B cell (primary cell): ENCODE measurements around the gene PARD3B. TPM values are rescaled to one million over a fixed set of nuclear protein-coding genes. Genes with fewer than 3 reads are reported as not detected.

Source experiments
- ATAC-seq: fragments of 200-7000 bp; cut with Tn5 transposase; one replicate; pipeline ENCODE4 v1.10.0; 2021; ENCODE audit warnings: low read depth, mild to moderate bottlenecking, moderate number of reproducible peaks, moderate library complexity
- CTCF ChIA-PET: fragments of 350-600 bp; sonication (Branson Sonifier 250); formaldehyde crosslinking; loops from one replicate; lab custom pipeline; 2021; ENCODE audit warnings: antibody characterized with exemption, inconsistent platforms; lab: Charles Lee
- POLR2A ChIA-PET: fragments of 350-600 bp; sonication (Branson Sonifier 250); formaldehyde crosslinking; loops from one replicate; lab custom pipeline; 2021; ENCODE audit warnings: antibody characterized with exemption; lab: Charles Lee
- DNase-seq: peaks from one replicate; pipeline ENCODE4 v3.0.0; 2013
- H2AFZ ChIP-seq: 2 replicates; pipeline ENCODE4 v1.6.1; 2012; ENCODE audit warnings: mild to moderate bottlenecking, low read depth, low read length; ENCODE audit not compliant: insufficient read depth, poor library complexity, severe bottlenecking
- H3K27ac ChIP-seq, 2 donors: 1 replicate in 1 of 2; 2 replicates in 1 of 2; pipeline ENCODE4 v1.5.1; 2012 to 2013; ENCODE audit warnings: low read length in 2 of 2, mild to moderate bottlenecking in 2 of 2, moderate library complexity in 1 of 2
- H3K27me3 ChIP-seq, 4 experiments: fragments of 200-600 bp in 1 of 4; sonication (generic) in 1 of 4; replicated peaks in 1 of 4; 1 replicate in 2 of 4; 2 replicates in 2 of 4; pipeline versions ENCODE4 v1.6.1 to v1.7.0; 2013 to 2016; ENCODE audit warnings: low read length in 3 of 4, mild to moderate bottlenecking in 2 of 4, mixed read lengths in 1 of 4, moderate library complexity in 1 of 4; ENCODE audit not compliant: insufficient read depth in 4 of 4, control insufficient read depth in 3 of 4; ENCODE audit errors: control extremely low read depth in 1 of 4
- H3K36me3 ChIP-seq, 2 experiments: replicated peaks in 1 of 2; 1 replicate in 1 of 2; 2 replicates in 1 of 2; pipeline versions ENCODE4 v1.6.1 to v1.7.1; 2013; ENCODE audit warnings: low read length in 1 of 2; ENCODE audit not compliant: insufficient read depth in 2 of 2, control insufficient read depth in 1 of 2; ENCODE audit errors: control extremely low read depth in 1 of 2, extremely low read depth in 1 of 2
- H3K4me1 ChIP-seq, 2 donors: fragments of 200-600 bp in 1 of 2; sonication (generic) in 1 of 2; 1 replicate in 1 of 2; 2 replicates in 1 of 2; pipeline versions ENCODE4 v1.5.1 to v1.6.1; 2013 to 2017; ENCODE audit warnings: low read length in 2 of 2; ENCODE audit not compliant: control insufficient read depth in 2 of 2, insufficient read depth in 2 of 2
- H3K4me2 ChIP-seq: replicated peaks from 2 replicates; pipeline ENCODE3; 2012; ENCODE audit warnings: mild to moderate bottlenecking, low read depth, low read length; ENCODE audit not compliant: poor library complexity, severe bottlenecking
- H3K4me3 ChIP-seq, 5 experiments: fragments of 200-600 bp in 1 of 5; sonication (generic) in 1 of 5; 1 replicate in 3 of 5; 2 replicates in 2 of 5; pipeline versions ENCODE4 v1.5.1 to v1.7.0; 2011 to 2016; ENCODE audit warnings: low read length in 4 of 5, mild to moderate bottlenecking in 4 of 5, low read depth in 2 of 5, control low read depth in 1 of 5, moderate library complexity in 1 of 5; ENCODE audit not compliant: insufficient read depth in 1 of 5; ENCODE audit errors: control extremely low read depth in 1 of 5, extremely low read depth in 1 of 5
- H3K79me2 ChIP-seq: fragments of 200-600 bp; sonication (generic); one replicate; pipeline ENCODE4 v1.6.0; 2016; ENCODE audit warnings: low read length; ENCODE audit not compliant: control insufficient read depth, insufficient read depth
- H3K9ac ChIP-seq: fragments of 200-600 bp; sonication (generic); 2 replicates; pipeline ENCODE4 v1.6.1; 2017; ENCODE audit warnings: mild to moderate bottlenecking, low read length, moderate library complexity
- H3K9me3 ChIP-seq, 3 donors: one replicate each; pipeline versions ENCODE4 v1.6.1 to v1.7.1; 2013; ENCODE audit warnings: low read length in 2 of 3; ENCODE audit not compliant: control insufficient read depth in 2 of 3, insufficient read depth in 1 of 3; ENCODE audit errors: control extremely low read depth in 1 of 3
- H4K20me1 ChIP-seq: 2 replicates; pipeline ENCODE4 v1.6.0; 2012; ENCODE audit warnings: mild to moderate bottlenecking, low read length; ENCODE audit not compliant: insufficient read depth, control insufficient read depth, poor library complexity, severe bottlenecking
- H3K27ac Mint-ChIP-seq: one replicate; pipeline ENCODE4 v1.8.0; 2021; ENCODE audit warnings: mixed read lengths
- H3K27me3 Mint-ChIP-seq: one replicate; pipeline ENCODE4 v1.8.0; 2021; ENCODE audit warnings: mixed read lengths
- H3K4me1 Mint-ChIP-seq: one replicate; pipeline ENCODE4 v1.8.0; 2021; ENCODE audit warnings: mixed read lengths
- H3K4me3 Mint-ChIP-seq: one replicate; pipeline ENCODE4 v1.8.0; 2021; ENCODE audit warnings: mixed read lengths
- H3K9me3 Mint-ChIP-seq: one replicate; pipeline ENCODE4 v1.8.0; 2022; ENCODE audit warnings: mixed read lengths; ENCODE audit not compliant: insufficient read depth
- CTCF ChIP-seq: fragments of 200-600 bp; IDR thresholded peaks from one replicate; pipeline ENCODE4 v1.8.0; 2022; ENCODE audit warnings: antibody characterized with exemption, mild to moderate bottlenecking
- EZH2 ChIP-seq: IDR thresholded peaks from 2 replicates; pipeline ENCODE4 v1.6.1; 2012; ENCODE audit warnings: borderline replicate concordance, low read depth, mild to moderate bottlenecking, moderate library complexity, low read length; ENCODE audit not compliant: insufficient read depth, poor library complexity, severe bottlenecking
- WGBS: methylation state at CpG from one replicate; pipeline ENCODE4 v1.1.5; 2013; ENCODE audit warnings: missing lambda C conversion rate; ENCODE audit not compliant: insufficient coverage; 5-methylcytosine and 5-hydroxymethylcytosine counted together
- intact Hi-C: fragments of 100-400 bp; cut with micrococcal nuclease; formaldehyde crosslinking; loops from one replicate; pipeline ENCODE4 v1.10.0; 2022
- polyA plus RNA-seq: library from polyadenylated mRNA; depleted of rRNA; stranded (reverse); fragments of >200 nt; gene quantifications from 2 replicates; pipeline ENCODE4 v1.2.3, GENCODE V29; 2012
- total RNA-seq, 2 donors: library from RNA; stranded (reverse); fragments of 120-200 nt in 1 of 2; gene quantifications; 1 replicate in 1 of 2; 2 replicates in 1 of 2; pipeline versions ENCODE4 v1.2.3 to v1.2.4, GENCODE V29; 2013 to 2022

Gene PARD3B
- total and polyA plus RNA-seq, 2 donors (not counting 1 experiment from before 2014, with no cell fraction given): not detected

GRCh38 chr2:205077159-205077558, 531.9 kb downstream of the PARD3B start:
- H3K4me3 Mint-ChIP-seq: no peak overlapping the region
- H3K27me3 ChIP-seq: no peaks in the 10 kb centered on the region
- no peak overlapping the region for H3K27ac Mint-ChIP-seq
- H3K79me2 ChIP-seq: no peaks in the 10 kb centered on the region
- no peaks in the 10 kb centered on the region for H3K9me3 ChIP-seq
- WGBS: no CpG with 5 or more reads among the region's 3 CpGs
- no peaks in the 10 kb centered on the region for H3K4me1 ChIP-seq
- POLR2A ChIA-PET: no interaction called here
- no peak for DNase-seq
- no peak overlapping the region for H3K27ac ChIP-seq
- CTCF ChIA-PET: no interaction called here
- H3K4me1 Mint-ChIP-seq: no peaks in the 10 kb centered on the region
- intact Hi-C loops: no loop called here
- TF ChIP-seq EZH2 (no peak), CTCF (no peak)
- H3K4me3 ChIP-seq: no peak overlapping the region
- H3K9me3 Mint-ChIP-seq: no peaks in the 10 kb centered on the region
- H3K9ac ChIP-seq: no peak overlapping the region
- H3K36me3 ChIP-seq: no peaks in the 10 kb centered on the region
- no peaks in the 10 kb centered on the region for H3K27me3 Mint-ChIP-seq
- no peak for ATAC-seq
- no peaks in the 10 kb centered on the region for H4K20me1 ChIP-seq
- no peak overlapping the region for H2AFZ ChIP-seq
- no peak overlapping the region for H3K4me2 ChIP-seq

- no peaks in the 10 kb centered on the region for H3K9me3 ChIP-seq
- DNase-seq (no peak), ATAC-seq (no peak)
- Mint-ChIP-seq H3K27ac (no peak overlapping the region), H3K27me3 (no peaks in the 10 kb centered on the region), H3K4me1 (no peaks in the 10 kb centered on the region), H3K9me3 (no peaks in the 10 kb centered on the region), H3K4me3 (no peak overlapping the region)
- no peak overlapping the region for H3K27ac ChIP-seq
- no peaks in the 10 kb centered on the region for H3K27me3 ChIP-seq
- no peak for TF ChIP-seq EZH2
- no peak for TF ChIP-seq CTCF
- ChIA-PET CTCF (no interaction called here), POLR2A (no interaction called here)
- H2AFZ ChIP-seq: no peak overlapping the region
- H3K4me3 ChIP-seq: no peak overlapping the region
- WGBS: 92% methylated on average over 3 of the region's 6 CpGs
- H3K9ac ChIP-seq: no peak overlapping the region
- no peak overlapping the region for H3K4me2 ChIP-seq
- no peaks in the 10 kb centered on the region for H3K36me3 ChIP-seq
- H3K4me1 ChIP-seq: no peaks in the 10 kb centered on the region
- no peaks in the 10 kb centered on the region for H3K79me2 ChIP-seq
- no peaks in the 10 kb centered on the region for H4K20me1 ChIP-seq
- intact Hi-C loops: no loop called here
Measured at GRCh38 chr2:205078762-205079161, 533.5 kb downstream of the PARD3B start.
